HG02981 (cell line): Measurements from ENCODE around the gene ABTB2.
"Not testable (repeated sequence)": the region's sequence is repeated elsewhere in the genome, so short reads cannot be mapped to it uniquely, and the experiment has no call there.

ENCODE experiments used
- ATAC-seq: cut with Tn5 transposase; IDR thresholded peaks from one replicate; pipeline ENCODE4 v1.9.1; 2021; ENCODE audit warnings: mild to moderate bottlenecking, moderate library complexity; ENCODE audit not compliant: unreplicated experiment

The ABTB2 gene

GRCh38 chr11:34194576-34195335 lies 163.1 kb downstream of the ABTB2 start:
- ATAC-seq: no peak

GRCh38 chr11:34192481-34193401 lies 165.1 kb downstream of the ABTB2 start:
- ATAC-seq: no peak

DNA sequence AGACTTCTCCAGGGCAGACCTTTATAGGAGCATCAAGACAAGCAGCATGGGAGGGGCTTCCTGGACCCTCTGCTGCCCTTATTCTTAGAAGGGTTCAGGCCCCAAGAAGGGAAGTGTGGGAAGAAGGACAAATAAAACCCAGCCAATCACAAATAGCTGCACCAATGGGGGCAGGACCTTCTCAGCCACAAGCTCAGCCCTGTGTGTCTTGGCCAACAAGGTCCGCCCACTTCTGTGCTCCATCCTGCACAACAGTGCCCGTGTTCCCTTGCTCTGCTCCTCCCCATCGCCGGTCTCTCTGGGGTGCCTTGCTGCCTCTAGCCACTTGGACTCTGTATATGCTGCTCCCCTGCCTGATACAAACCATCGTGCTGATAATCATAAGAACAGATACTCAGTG lies 166.2 kb downstream of the ABTB2 start:
- ATAC-seq: no peak

DNA sequence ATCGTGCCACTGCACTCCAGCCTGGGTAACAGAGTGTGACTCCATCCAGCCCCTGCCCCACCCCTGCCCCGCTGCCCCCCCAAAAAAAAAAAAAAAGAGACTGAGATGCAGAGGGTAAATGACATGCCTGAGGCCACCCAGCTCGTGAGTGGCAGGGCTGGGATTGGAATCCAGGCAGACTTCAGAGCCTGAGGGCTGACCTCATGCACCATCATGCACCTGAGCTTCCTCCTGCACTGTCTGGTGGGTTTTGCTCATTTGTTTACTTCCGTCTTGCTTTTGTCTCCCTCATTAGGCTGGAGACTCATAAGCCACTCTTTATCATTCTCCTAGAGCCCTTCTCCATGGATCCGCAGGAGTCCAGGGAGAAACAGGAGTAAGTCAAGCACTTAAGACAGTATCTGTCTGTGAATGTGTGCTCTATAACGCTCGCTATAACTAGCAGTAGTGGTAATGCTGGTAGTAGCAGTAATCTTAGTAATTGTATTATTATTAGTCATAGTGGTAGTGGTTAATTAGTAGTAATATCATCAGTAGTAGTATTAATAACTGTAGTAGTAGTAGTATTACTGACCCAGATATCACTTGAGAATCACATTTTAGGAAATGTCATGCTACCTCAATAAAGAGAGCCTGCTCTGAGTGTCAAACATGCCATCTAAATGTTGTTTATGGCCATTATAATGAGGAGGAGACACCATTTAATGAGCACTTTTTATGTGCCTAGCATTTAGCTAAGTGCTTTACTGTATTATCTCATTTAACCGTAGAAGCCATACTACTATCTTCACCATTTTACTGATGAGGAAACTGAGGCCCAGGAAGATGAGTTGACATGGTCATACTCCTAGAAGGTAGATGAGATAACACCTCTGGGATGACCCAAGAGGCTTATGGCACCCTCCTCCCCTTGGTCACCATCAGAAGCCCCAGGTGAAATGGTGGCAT lies 167.3 kb downstream of the ABTB2 start:
- no peak for ATAC-seq

GRCh38 chr11:34189191-34189590 lies 168.6 kb downstream of the ABTB2 start:
- no peak for ATAC-seq

DNA sequence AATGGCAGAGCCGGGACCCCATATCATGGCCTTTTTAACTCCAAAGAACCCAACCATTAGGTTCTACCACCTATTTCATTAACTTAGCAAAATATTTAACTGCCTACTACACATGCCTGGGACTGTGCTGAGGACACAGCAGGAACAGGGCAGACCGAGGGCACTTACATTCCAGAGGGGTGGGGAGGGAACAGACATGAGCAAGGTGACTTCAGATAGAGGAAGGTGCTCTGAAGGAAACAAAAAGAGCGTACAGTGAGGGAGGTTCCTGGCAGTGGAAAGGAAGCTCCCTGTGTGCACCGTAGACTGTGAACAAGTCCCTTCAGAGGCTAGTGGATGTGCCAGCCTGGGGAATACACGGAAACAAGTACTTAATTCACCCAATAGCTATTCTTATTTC lies 169.6 kb downstream of the ABTB2 start:
- ATAC-seq: no peak

DNA sequence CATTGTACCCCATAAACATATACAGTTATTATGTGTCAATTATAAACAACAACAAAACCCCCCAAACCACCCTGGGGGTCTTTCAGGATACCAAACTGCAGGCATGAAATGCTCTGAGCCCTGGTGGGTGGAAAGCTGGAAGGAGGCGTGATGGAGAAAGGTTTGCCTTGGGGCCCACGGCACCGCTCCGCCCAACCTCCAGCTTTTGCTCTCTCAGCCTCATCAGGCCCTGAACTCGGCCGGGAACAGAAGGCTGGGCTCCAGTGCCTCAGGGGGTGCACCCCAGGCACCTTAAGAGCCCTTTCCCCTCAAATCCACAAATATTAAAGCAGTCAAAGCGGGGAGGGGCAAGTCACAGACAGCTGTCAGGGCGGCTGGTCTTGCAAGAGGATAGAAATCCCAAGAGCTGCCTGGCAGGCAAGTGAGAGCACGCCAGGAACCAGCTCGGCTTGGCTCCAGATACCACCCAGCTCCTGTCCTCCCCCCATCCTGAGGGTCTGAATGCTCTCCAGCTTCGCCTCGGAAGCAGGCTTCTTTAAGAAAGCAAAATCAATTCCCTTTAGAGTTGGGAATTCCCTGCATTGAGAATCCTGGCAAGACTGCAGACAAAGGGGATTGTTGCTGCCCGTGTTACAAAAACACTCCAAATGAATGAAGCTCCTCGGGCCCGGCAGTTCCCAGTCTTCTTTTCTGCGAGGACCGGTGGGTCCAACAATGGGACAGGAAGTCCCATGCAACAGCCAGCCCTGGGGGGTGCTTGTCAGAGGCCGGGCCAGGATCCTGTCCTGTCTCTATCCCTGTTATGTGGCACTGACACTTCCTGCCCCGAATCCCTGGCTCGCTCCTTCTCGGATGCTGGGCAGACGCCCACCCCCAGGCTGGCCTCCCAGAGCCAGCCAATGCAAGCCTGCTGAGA lies 171.6 kb downstream of the ABTB2 start:
- ATAC-seq: no peak

- no peak for ATAC-seq
Observed at GRCh38 chr11:34184505-34185015, 173.2 kb downstream of the ABTB2 start.

DNA sequence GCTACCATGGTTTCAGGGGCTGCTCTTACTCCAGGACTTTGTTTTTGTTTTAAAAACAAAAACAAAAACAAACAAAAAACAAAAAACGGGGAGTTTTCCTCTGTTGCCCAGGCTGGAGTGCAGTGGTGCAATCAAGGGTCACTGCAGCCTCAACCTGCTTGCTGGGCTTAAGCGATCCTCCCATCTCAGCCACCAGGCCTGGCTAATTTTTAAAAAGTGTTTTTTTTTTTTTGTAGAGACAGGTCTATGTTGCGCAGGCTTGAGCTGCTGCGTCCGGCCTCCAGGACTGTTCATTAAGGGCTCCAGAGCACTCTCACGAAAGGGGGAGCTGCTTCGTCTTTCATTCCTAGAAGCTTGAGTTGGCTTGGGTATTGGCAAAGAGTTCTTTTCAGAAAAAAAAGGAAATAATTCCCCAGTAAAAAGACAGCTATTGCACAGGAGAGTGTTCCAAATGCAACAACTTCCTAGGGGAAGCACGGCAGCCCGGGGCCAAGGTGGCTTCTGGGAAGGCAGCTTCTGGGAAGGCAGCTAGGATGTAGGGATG lies 173.9 kb downstream of the ABTB2 start:
- no peak for ATAC-seq

DNA sequence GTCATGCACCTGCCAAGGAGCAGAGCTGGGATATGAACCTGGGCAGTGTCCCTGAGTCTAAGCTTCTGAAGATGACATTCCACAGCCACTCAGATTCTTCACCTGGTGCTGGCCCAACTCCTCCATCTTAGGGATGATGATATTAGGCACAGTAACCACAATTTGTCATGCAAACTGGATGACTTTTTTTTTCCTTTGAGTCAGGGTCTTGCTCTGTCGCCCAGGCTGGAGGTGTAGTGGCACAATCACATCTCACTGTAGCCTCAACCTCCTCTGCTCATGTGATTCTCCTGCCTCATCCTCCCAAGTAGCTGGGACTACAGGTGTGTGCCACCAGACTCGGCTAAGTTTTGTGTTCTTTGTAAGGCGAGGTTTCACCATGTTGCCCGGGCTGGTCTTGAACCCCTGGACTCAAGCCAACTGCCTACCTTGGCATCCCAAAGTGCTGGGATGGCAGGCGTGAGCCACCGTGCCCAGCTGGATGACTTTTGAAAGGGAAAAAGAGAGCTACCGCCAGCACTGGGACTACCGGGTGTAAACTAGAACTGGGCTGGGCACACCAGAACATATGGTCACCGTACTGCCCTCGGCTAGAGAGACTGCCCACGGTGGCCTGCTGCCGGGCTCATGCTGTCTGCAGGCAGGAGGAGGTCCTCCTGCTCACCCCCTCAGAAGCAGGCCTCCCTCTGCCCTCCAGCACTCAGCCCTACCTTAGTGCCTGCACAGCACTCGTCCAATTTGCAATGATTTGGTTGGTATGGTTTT lies 174.7 kb downstream of the ABTB2 start:
- ATAC-seq: no peak

DNA sequence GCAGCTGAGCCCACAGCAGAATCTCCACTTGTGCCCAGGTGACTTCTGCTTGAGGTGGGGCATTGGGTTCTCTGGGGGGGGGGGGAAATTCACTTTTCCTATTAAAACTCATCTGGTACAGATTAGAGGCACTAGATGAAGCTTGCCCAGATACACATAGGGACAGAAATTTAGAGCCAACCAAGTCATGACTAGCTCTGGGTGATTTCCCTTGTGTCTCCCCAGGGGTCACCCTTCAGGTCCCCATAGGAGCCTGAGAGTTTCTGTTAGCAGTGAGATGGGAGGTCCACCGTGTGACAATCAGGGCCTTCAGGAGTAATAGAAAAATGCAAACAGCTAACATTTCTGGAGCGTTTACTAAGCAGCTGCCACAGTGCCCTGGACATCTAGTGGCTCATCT lies 175.4 kb downstream of the ABTB2 start:
- ATAC-seq: no peak

- no peak for ATAC-seq
Observed at GRCh38 chr11:34181856-34182405, 175.9 kb downstream of the ABTB2 start.

DNA sequence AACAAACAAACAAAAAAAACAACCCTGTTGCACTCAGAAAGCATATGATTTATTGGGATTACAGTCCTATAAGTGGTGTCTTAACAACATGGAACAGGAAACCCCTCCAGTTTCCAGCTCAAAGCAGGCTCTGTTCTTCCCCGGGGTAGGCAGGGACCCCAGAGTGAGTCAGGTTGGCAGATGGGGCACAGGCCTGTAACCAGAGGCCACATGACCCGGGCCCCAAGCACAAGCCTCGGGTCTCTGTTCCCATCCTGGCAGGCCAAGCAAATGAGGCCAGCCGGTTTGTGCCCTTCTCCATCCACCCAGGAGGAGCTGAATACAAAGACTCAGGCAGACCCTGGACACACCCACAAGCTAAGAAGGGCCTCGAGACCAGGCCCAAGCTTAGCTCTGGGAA lies 176.6 kb downstream of the ABTB2 start:
- no peak for ATAC-seq

DNA sequence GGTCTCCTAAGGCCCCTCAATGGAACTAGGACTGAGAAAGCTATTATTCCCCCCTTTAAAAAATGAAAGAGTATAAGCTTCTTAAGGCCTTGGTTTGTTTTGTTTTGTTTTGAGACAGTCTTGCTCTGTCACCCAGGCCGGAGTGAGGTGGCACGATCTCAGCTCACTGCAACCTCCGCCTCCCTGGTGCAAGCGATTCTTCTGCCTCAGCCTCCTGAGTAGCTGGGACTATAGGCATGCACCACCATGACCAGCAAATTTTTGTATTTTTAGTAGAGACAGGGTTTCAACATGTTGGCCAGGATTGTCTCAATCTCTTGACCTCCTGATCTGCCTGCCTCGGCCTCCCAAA lies 177.0 kb downstream of the ABTB2 start:
- not testable (repeated sequence) for ATAC-seq

DNA sequence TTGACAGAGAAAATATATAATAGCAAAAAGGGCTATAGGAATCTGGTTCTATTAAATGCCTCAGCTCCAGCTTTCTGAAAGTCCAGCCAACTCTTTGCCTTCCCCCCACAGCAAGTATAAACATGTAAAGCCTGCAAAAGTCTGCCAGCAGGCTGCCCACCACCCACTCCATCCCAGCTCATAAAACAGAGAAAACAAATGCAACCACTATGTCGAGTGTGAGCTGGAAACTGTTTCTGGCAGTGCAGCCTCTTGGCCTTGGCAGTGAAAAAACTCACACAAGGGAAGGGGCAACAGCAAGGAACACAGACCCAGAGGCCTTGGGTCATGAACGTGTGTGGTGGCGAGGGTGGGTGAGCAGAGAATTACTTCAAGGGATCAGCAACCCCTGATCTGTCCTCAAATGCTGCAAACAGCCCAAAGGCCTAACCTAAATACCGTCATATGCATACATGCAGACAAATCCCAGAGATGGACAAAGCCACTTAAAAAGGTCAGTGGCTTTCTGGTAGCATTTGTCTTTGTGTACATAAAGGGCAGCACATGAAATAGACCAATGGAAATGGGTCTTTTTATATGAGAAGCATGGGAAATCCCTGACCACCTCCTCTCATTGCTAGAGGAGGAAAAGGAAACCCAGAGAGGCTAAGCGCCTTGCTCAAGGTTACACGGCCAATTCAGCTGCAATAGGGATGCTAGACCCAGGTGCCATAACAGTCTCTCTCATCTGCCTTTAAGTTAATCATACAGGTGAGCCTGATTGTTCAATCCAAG lies 177.6 kb downstream of the ABTB2 start:
- no peak for ATAC-seq

GRCh38 chr11:34179026-34179675 lies 178.7 kb downstream of the ABTB2 start:
- no peak for ATAC-seq

- no peak for ATAC-seq
Observed at GRCh38 chr11:34178209-34178821, 179.5 kb downstream of the ABTB2 start.
